Fibroblast of peridontal ligament (primary cell): Measurements from ENCODE around the gene NUP155.
"Not testable (repeated sequence)": the region's sequence is repeated elsewhere in the genome, so short reads cannot be mapped to it uniquely, and the experiment has no call there.

Source experiments
- DNase-seq: peaks from one replicate; pipeline ENCODE4 v3.0.0-alpha.2; 2010; ENCODE audit errors: extremely low read depth

Gene NUP155

GRCh38 chr5:37370864-37371726, at the start of gene NUP155:
Gene NUP155 (minus strand): TSS chr5:37371106. CDS start chr5:37370977, 129 bp downstream.
- DNase-seq: peak; percentile 95

- DNase-seq: no peak
Observed at GRCh38 chr5:37417347-37417746, 46.4 kb upstream of the NUP155 start.

GRCh38 chr5:37415456-37415855, 44.5 kb upstream of the NUP155 start:
- not testable (repeated sequence) for DNase-seq

- no peak for DNase-seq
Observed at GRCh38 chr5:37412515-37412914, 41.6 kb upstream of the NUP155 start.

- no peak for DNase-seq
Observed at GRCh38 chr5:37400501-37400900, 29.6 kb upstream of the NUP155 start.

- DNase-seq: no peak
Observed at GRCh38 chr5:37396352-37396751, 25.4 kb upstream of the NUP155 start.

- DNase-seq: no peak
Observed at GRCh38 chr5:37391591-37391990, 20.7 kb upstream of the NUP155 start.

GRCh38 chr5:37379100-37379628, 8.3 kb upstream of the NUP155 start, which contains the start of gene WDR70:
Gene WDR70 (plus strand): TSS chr5:37379318. CDS start chr5:37379368, 50 bp downstream.
- peak; percentile 89 for DNase-seq

- not testable (repeated sequence) for DNase-seq
Observed at GRCh38 chr5:37378066-37378465, 7.2 kb upstream of the NUP155 start.

GRCh38 chr5:37375091-37375490, 4.2 kb upstream of the NUP155 start:
- no peak for DNase-seq

- peak; percentile 2 for DNase-seq
Observed at GRCh38 chr5:37370550-37370863, 399 bp downstream of the NUP155 start.

GRCh38 chr5:37355161-37355560, 15.7 kb downstream of the NUP155 start:
- no peak for DNase-seq

- DNase-seq: not testable (repeated sequence)
Observed at GRCh38 chr5:37342741-37343140, 28.2 kb downstream of the NUP155 start.

- not testable (repeated sequence) for DNase-seq
Observed at GRCh38 chr5:37334754-37335153, 36.2 kb downstream of the NUP155 start.

- no peak for DNase-seq
Observed at GRCh38 chr5:37326536-37326935, 44.4 kb downstream of the NUP155 start.

GRCh38 chr5:37323607-37324006, 47.3 kb downstream of the NUP155 start:
- no peak for DNase-seq

GRCh38 chr5:37319037-37319782, 51.7 kb downstream of the NUP155 start:
- no peak for DNase-seq

- no peak for DNase-seq
Observed at GRCh38 chr5:37316027-37316426, 54.9 kb downstream of the NUP155 start.

- DNase-seq: no peak
Observed at GRCh38 chr5:37310360-37310759, 60.5 kb downstream of the NUP155 start.

- DNase-seq: no peak
Observed at GRCh38 chr5:37308793-37309192, 62.1 kb downstream of the NUP155 start.

- no peak for DNase-seq
Observed at GRCh38 chr5:37304888-37305287, 66.0 kb downstream of the NUP155 start.

GRCh38 chr5:37296313-37296712, 74.6 kb downstream of the NUP155 start:
- DNase-seq: not testable (repeated sequence)
